ENCODE measurements around the gene DNAJC12. TPM values are rescaled to one million over a fixed set of nuclear protein-coding genes. Genes with fewer than 3 reads are reported as not detected.
A peak's percentile ranks its signal among the peaks of the same experiment; 100 is the strongest.
"Not testable (repeated sequence)": the region's sequence is repeated elsewhere in the genome, so short reads cannot be mapped to it uniquely, and the experiment has no call there.

The DNAJC12 gene
- total RNA-seq, 2 donors from 2014 or later: not detected

GRCh38 chr10:67780759-67781538 lies 57.0 kb downstream of the DNAJC12 start:
- no peak overlapping the region for H3K4me3 Mint-ChIP-seq
- no peaks in the 10 kb centered on the region for H3K27me3 Mint-ChIP-seq
- ATAC-seq (no peak), DNase-seq (no peak)
- no peaks in the 10 kb centered on the region for H3K36me3 Mint-ChIP-seq (ENCODE audit: low read depth)
- no peak overlapping the region for H3K27ac Mint-ChIP-seq
- no peaks in the 10 kb centered on the region for H3K9me3 ChIP-seq (ENCODE audit: control insufficient read depth, low read length, poor library complexity, severe bottlenecking)
- H3K4me1 Mint-ChIP-seq: peaks cover 29% of the 10 kb centered on the region

GRCh38 chr10:67780204-67780621 lies 57.8 kb downstream of the DNAJC12 start:
- not testable (repeated sequence) for ATAC-seq, H3K4me3 Mint-ChIP-seq

GRCh38 chr10:67779465-67780203 lies 58.4 kb downstream of the DNAJC12 start:
- Mint-ChIP-seq H3K4me1 (peaks cover 24% of the 10 kb centered on the region), H3K27ac (peak overlapping the region; percentile 41), H3K4me3 (no peak overlapping the region), H3K36me3 (ENCODE audit: low read depth) (no peaks in the 10 kb centered on the region), H3K27me3 (no peaks in the 10 kb centered on the region)
- ATAC-seq (peak; percentile 88), DNase-seq (peak; percentile 30 to 58 (median 35))
- no peaks in the 10 kb centered on the region for H3K9me3 ChIP-seq (ENCODE audit: control insufficient read depth, low read length, poor library complexity, severe bottlenecking)

More at GRCh38 chr10:67780204-67780621, 57.8 kb downstream of the DNAJC12 start:
- H3K36me3 Mint-ChIP-seq (ENCODE audit: low read depth); DNase-seq; H3K9me3 ChIP-seq (ENCODE audit: control insufficient read depth, low read length, poor library complexity, severe bottlenecking); H3K27me3 Mint-ChIP-seq: not testable (repeated sequence)
- Mint-ChIP-seq H3K27ac (peak overlapping the region; percentile 41), H3K4me1 (peaks cover 26% of the 10 kb centered on the region)

- no peaks in the 10 kb centered on the region for H3K9me3 ChIP-seq (ENCODE audit: control insufficient read depth, low read length, poor library complexity, severe bottlenecking)
- Mint-ChIP-seq H3K36me3 (ENCODE audit: low read depth) (no peaks in the 10 kb centered on the region), H3K27ac (no peak overlapping the region), H3K27me3 (no peaks in the 10 kb centered on the region), H3K4me1 (peaks cover 12% of the 10 kb centered on the region), H3K4me3 (no peak overlapping the region)
- ATAC-seq (no peak), DNase-seq (no peak)
Observed at GRCh38 chr10:67776371-67776770, 61.6 kb downstream of the DNAJC12 start.

- DNase-seq: no peak
- H3K9me3 ChIP-seq (ENCODE audit: control insufficient read depth, low read length, poor library complexity, severe bottlenecking): no peaks in the 10 kb centered on the region
- peaks cover 14% of the 10 kb centered on the region for H3K4me1 Mint-ChIP-seq
- H3K27ac Mint-ChIP-seq: no peak overlapping the region
- no peaks in the 10 kb centered on the region for H3K27me3 Mint-ChIP-seq
- no peak overlapping the region for H3K4me3 Mint-ChIP-seq
- no peak for ATAC-seq
- no peaks in the 10 kb centered on the region for H3K36me3 Mint-ChIP-seq (ENCODE audit: low read depth)
Observed at GRCh38 chr10:67775279-67775678, 62.7 kb downstream of the DNAJC12 start.

GRCh38 chr10:67772894-67773511 lies 65.0 kb downstream of the DNAJC12 start:
- H3K27ac Mint-ChIP-seq: no peak overlapping the region
- H3K4me1 Mint-ChIP-seq: peaks cover 12% of the 10 kb centered on the region
- no peaks in the 10 kb centered on the region for H3K9me3 ChIP-seq (ENCODE audit: control insufficient read depth, low read length, poor library complexity, severe bottlenecking)
- no peak overlapping the region for H3K4me3 Mint-ChIP-seq
- no peaks in the 10 kb centered on the region for H3K27me3 Mint-ChIP-seq
- DNase-seq (no peak), ATAC-seq (peak; percentile 74)
- no peaks in the 10 kb centered on the region for H3K36me3 Mint-ChIP-seq (ENCODE audit: low read depth)

GRCh38 chr10:67772151-67772550 lies 65.8 kb downstream of the DNAJC12 start:
- H3K27ac Mint-ChIP-seq: no peak overlapping the region
- H3K4me1 Mint-ChIP-seq: peaks cover 12% of the 10 kb centered on the region
- H3K36me3 Mint-ChIP-seq (ENCODE audit: low read depth): no peaks in the 10 kb centered on the region
- ATAC-seq: no peak
- DNase-seq: no peak
- H3K4me3 Mint-ChIP-seq: no peak overlapping the region
- no peaks in the 10 kb centered on the region for H3K9me3 ChIP-seq (ENCODE audit: control insufficient read depth, low read length, poor library complexity, severe bottlenecking)
- no peaks in the 10 kb centered on the region for H3K27me3 Mint-ChIP-seq

GRCh38 chr10:67771200-67771599 lies 66.8 kb downstream of the DNAJC12 start:
- H3K27me3 Mint-ChIP-seq: no peaks in the 10 kb centered on the region
- DNase-seq (no peak), ATAC-seq (no peak)
- peaks cover 12% of the 10 kb centered on the region for H3K4me1 Mint-ChIP-seq
- no peak overlapping the region for H3K27ac Mint-ChIP-seq
- no peaks in the 10 kb centered on the region for H3K9me3 ChIP-seq (ENCODE audit: control insufficient read depth, low read length, poor library complexity, severe bottlenecking)
- no peak overlapping the region for H3K4me3 Mint-ChIP-seq
- H3K36me3 Mint-ChIP-seq (ENCODE audit: low read depth): no peaks in the 10 kb centered on the region

GRCh38 chr10:67770537-67770936 lies 67.5 kb downstream of the DNAJC12 start:
- no peaks in the 10 kb centered on the region for H3K9me3 ChIP-seq (ENCODE audit: control insufficient read depth, low read length, poor library complexity, severe bottlenecking)
- no peaks in the 10 kb centered on the region for H3K27me3 Mint-ChIP-seq
- ATAC-seq (peak; percentile 30), DNase-seq (no peak)
- no peaks in the 10 kb centered on the region for H3K36me3 Mint-ChIP-seq (ENCODE audit: low read depth)
- peaks cover 12% of the 10 kb centered on the region for H3K4me1 Mint-ChIP-seq
- H3K27ac Mint-ChIP-seq: no peak overlapping the region
- no peak overlapping the region for H3K4me3 Mint-ChIP-seq

- DNase-seq: no peak
- Mint-ChIP-seq H3K4me1 (peaks cover 16% of the 10 kb centered on the region), H3K4me3 (no peak overlapping the region), H3K36me3 (ENCODE audit: low read depth) (peaks cover 2% of the 10 kb centered on the region), H3K27me3 (no peaks in the 10 kb centered on the region), H3K27ac (no peak overlapping the region)
- no peak for ATAC-seq
- H3K9me3 ChIP-seq (ENCODE audit: control insufficient read depth, low read length, poor library complexity, severe bottlenecking): no peaks in the 10 kb centered on the region
Observed at GRCh38 chr10:67767244-67767643, 70.7 kb downstream of the DNAJC12 start.

GRCh38 chr10:67764012-67764822 lies 73.8 kb downstream of the DNAJC12 start:
- DNase-seq: peak; percentile 77 to 99 (median 92)
- peak overlapping the region; percentile 91 for H3K4me3 Mint-ChIP-seq
- peaks cover 2% of the 10 kb centered on the region for H3K36me3 Mint-ChIP-seq (ENCODE audit: low read depth)

GRCh38 chr10:67763499-67764011 lies 74.4 kb downstream of the DNAJC12 start:
- H3K9me3 ChIP-seq (ENCODE audit: control insufficient read depth, low read length, poor library complexity, severe bottlenecking): no peaks in the 10 kb centered on the region
- H3K27ac Mint-ChIP-seq: peak overlapping the region; percentile 99
- DNase-seq (peak; percentile 57 to 65 (median 59)), ATAC-seq (peak; percentile 32)
- H3K36me3 Mint-ChIP-seq (ENCODE audit: low read depth): peaks cover 2% of the 10 kb centered on the region
- H3K4me3 Mint-ChIP-seq: peak overlapping the region; percentile 91
- no peaks in the 10 kb centered on the region for H3K27me3 Mint-ChIP-seq
- H3K4me1 Mint-ChIP-seq: peaks cover 8% of the 10 kb centered on the region

More at GRCh38 chr10:67764012-67764822, 73.8 kb downstream of the DNAJC12 start:
- H3K27ac Mint-ChIP-seq: peak overlapping the region; percentile 99
- ATAC-seq: peak; percentile 83
- H3K4me1 Mint-ChIP-seq: peaks cover 8% of the 10 kb centered on the region
- H3K9me3 ChIP-seq (ENCODE audit: control insufficient read depth, low read length, poor library complexity, severe bottlenecking): no peaks in the 10 kb centered on the region
- H3K27me3 Mint-ChIP-seq: no peaks in the 10 kb centered on the region
